ENCODE measurements around the gene LYPD8.
"Not testable (repeated sequence)": the region's sequence is repeated elsewhere in the genome, so short reads cannot be mapped to it uniquely, and the experiment has no call there.

LYPD8 gene

GRCh38 chr1:248755517-248755916 is at the start of gene LYPD8:
Gene LYPD8, minus strand, starts transcription at chr1:248755759. Its CDS starts 4,678 bp downstream, at chr1:248751081.
- no peak for TF ChIP-seq CTCF (IDR thresholded peaks at IDR 0.05; ENCODE audit: insufficient read depth, low read length, poor library complexity, severe bottlenecking)
- no peak for DNase-seq (ENCODE audit: extremely low read depth, insufficient read length)
- Histone ChIP-seq H3K27me3 (replicated peaks; ENCODE audit: control insufficient read depth, insufficient read depth, low read length) (no peaks in the 10 kb centered on the region; the same call in 1 of the 2 replicates), H3K4me3 (replicated peaks; ENCODE audit: low read depth, low read length) (no peak within 1 kb of the TSS), H3K36me3 (ENCODE audit: control insufficient read depth, insufficient read depth, low read length) (no peaks in the 10 kb centered on the region)

- Histone ChIP-seq H3K36me3 (ENCODE audit: control insufficient read depth, insufficient read depth, low read length) (no peaks in the 10 kb centered on the region), H3K27me3 (replicated peaks; ENCODE audit: control insufficient read depth, insufficient read depth, low read length) (no peaks in the 10 kb centered on the region), H3K4me3 (replicated peaks; ENCODE audit: low read depth, low read length) (peak overlapping the region; percentile 9; the same call in 1 of the 2 replicates)
- no peak for TF ChIP-seq CTCF (IDR thresholded peaks at IDR 0.05; ENCODE audit: insufficient read depth, low read length, poor library complexity, severe bottlenecking)
- peak; percentile 63 for DNase-seq (ENCODE audit: extremely low read depth, insufficient read length)
Observed at GRCh38 chr1:248804771-248805681, 49.5 kb upstream of the LYPD8 start.

GRCh38 chr1:248803501-248803900 is 47.9 kb upstream of the LYPD8 start:
- H3K27me3 ChIP-seq (replicated peaks; ENCODE audit: control insufficient read depth, insufficient read depth, low read length); H3K4me3 ChIP-seq (replicated peaks; ENCODE audit: low read depth, low read length); DNase-seq (ENCODE audit: extremely low read depth, insufficient read length): not testable (repeated sequence)

GRCh38 chr1:248802454-248802853 is 46.9 kb upstream of the LYPD8 start:
- H3K4me3 ChIP-seq (replicated peaks; ENCODE audit: low read depth, low read length) = no peak overlapping the region
- TF ChIP-seq CTCF (IDR thresholded peaks at IDR 0.05; ENCODE audit: insufficient read depth, low read length, poor library complexity, severe bottlenecking) = no peak
- H3K27me3 ChIP-seq (replicated peaks; ENCODE audit: control insufficient read depth, insufficient read depth, low read length) = no peaks in the 10 kb centered on the region
- no peak for DNase-seq (ENCODE audit: extremely low read depth, insufficient read length)
- H3K36me3 ChIP-seq (ENCODE audit: control insufficient read depth, insufficient read depth, low read length) = no peaks in the 10 kb centered on the region

More at GRCh38 chr1:248803501-248803900, 47.9 kb upstream of the LYPD8 start:
- not testable (repeated sequence) for H3K36me3 ChIP-seq (ENCODE audit: control insufficient read depth, insufficient read depth, low read length)

- H3K27me3 ChIP-seq (replicated peaks; ENCODE audit: control insufficient read depth, insufficient read depth, low read length) = no peaks in the 10 kb centered on the region
- no peak overlapping the region for H3K4me3 ChIP-seq (replicated peaks; ENCODE audit: low read depth, low read length)
- TF ChIP-seq CTCF (IDR thresholded peaks at IDR 0.05; ENCODE audit: insufficient read depth, low read length, poor library complexity, severe bottlenecking) = no peak
- no peak for DNase-seq (ENCODE audit: extremely low read depth, insufficient read length)
- H3K36me3 ChIP-seq (ENCODE audit: control insufficient read depth, insufficient read depth, low read length) = no peaks in the 10 kb centered on the region
Observed at GRCh38 chr1:248800459-248800858, 44.9 kb upstream of the LYPD8 start.

- no peaks in the 10 kb centered on the region for H3K36me3 ChIP-seq (ENCODE audit: control insufficient read depth, insufficient read depth, low read length)
- no peaks in the 10 kb centered on the region for H3K27me3 ChIP-seq (replicated peaks; ENCODE audit: control insufficient read depth, insufficient read depth, low read length)
- H3K4me3 ChIP-seq (replicated peaks; ENCODE audit: low read depth, low read length) = no peak overlapping the region
- DNase-seq (ENCODE audit: extremely low read depth, insufficient read length) = no peak
- no peak for TF ChIP-seq CTCF (IDR thresholded peaks at IDR 0.05; ENCODE audit: insufficient read depth, low read length, poor library complexity, severe bottlenecking)
Observed at GRCh38 chr1:248798791-248799190, 43.2 kb upstream of the LYPD8 start.

GRCh38 chr1:248794663-248795062 is 39.1 kb upstream of the LYPD8 start:
- H3K36me3 ChIP-seq (ENCODE audit: control insufficient read depth, insufficient read depth, low read length); DNase-seq (ENCODE audit: extremely low read depth, insufficient read length); H3K4me3 ChIP-seq (replicated peaks; ENCODE audit: low read depth, low read length); H3K27me3 ChIP-seq (replicated peaks; ENCODE audit: control insufficient read depth, insufficient read depth, low read length): not testable (repeated sequence)

All from GM06990 (cell line).